WTC11 (cell line): ENCODE results near the gene LMOD1.

ENCODE experiments used
- NFYB ChIP-seq: sonication (generic); formaldehyde crosslinking; conservative IDR thresholded peaks from 2 replicates; pipeline ENCODE4 v1.8.0; 2022; ENCODE audit warnings: low read depth, missing genetic modification reagents
- ZNF396 ChIP-seq: fragments of 250-450 bp; sonication (Bioruptor Pico); IDR thresholded peaks from 2 replicates; pipeline ENCODE4 v1.8.0; 2021; ENCODE audit warnings: mild to moderate bottlenecking, moderate library complexity, borderline replicate concordance
- TF ChIP-seq, protein P1 (sequence below): fragments of 200-600 bp; IDR thresholded peaks from 2 replicates; pipeline ENCODE4 v1.8.0; 2022; ENCODE audit warnings: antibody characterized with exemption

- TF ChIP-seq ZNF396 (CRISPR knock-in tag) (no peak), NFYB (no peak)
- TF ChIP-seq, protein P1, sequence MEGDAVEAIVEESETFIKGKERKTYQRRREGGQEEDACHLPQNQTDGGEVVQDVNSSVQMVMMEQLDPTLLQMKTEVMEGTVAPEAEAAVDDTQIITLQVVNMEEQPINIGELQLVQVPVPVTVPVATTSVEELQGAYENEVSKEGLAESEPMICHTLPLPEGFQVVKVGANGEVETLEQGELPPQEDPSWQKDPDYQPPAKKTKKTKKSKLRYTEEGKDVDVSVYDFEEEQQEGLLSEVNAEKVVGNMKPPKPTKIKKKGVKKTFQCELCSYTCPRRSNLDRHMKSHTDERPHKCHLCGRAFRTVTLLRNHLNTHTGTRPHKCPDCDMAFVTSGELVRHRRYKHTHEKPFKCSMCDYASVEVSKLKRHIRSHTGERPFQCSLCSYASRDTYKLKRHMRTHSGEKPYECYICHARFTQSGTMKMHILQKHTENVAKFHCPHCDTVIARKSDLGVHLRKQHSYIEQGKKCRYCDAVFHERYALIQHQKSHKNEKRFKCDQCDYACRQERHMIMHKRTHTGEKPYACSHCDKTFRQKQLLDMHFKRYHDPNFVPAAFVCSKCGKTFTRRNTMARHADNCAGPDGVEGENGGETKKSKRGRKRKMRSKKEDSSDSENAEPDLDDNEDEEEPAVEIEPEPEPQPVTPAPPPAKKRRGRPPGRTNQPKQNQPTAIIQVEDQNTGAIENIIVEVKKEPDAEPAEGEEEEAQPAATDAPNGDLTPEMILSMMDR: no peak
These were observed 96.3 kb downstream of the LMOD1 start for GRCh38 chr1:201850053-201850397.
